H9 (cell line): ENCODE results near the gene TRMT1. TPM values are rescaled to one million over a fixed set of nuclear protein-coding genes. Genes with fewer than 3 reads are reported as not detected.
"Not testable (repeated sequence)": the region's sequence is repeated elsewhere in the genome, so short reads cannot be mapped to it uniquely, and the experiment has no call there.

ENCODE experiments used
- DNase-seq: peaks from one replicate; pipeline ENCODE4 v3.0.0-alpha.2; 2017
- H2AFZ ChIP-seq: one replicate; pipeline ENCODE4 v1.6.1; 2013; ENCODE audit warnings: mild to moderate bottlenecking, low read length, control low read depth, moderate library complexity
- H2AK5ac ChIP-seq: 2 replicates; pipeline ENCODE4 v1.6.1; 2013; ENCODE audit warnings: low read length, control low read depth, mixed read lengths; ENCODE audit not compliant: insufficient read length
- H2BK120ac ChIP-seq: one replicate; pipeline ENCODE4 v1.6.1; 2013; ENCODE audit warnings: low read depth, mild to moderate bottlenecking, low read length, control low read depth, inconsistent platforms; ENCODE audit not compliant: poor library complexity, severe bottlenecking
- H2BK12ac ChIP-seq: 2 replicates; pipeline ENCODE4 v1.6.1; 2013; ENCODE audit warnings: low read length, control low read depth, mixed read lengths, low read depth; ENCODE audit not compliant: insufficient read length
- H2BK15ac ChIP-seq: 2 replicates; pipeline ENCODE4 v1.6.1; 2013; ENCODE audit warnings: low read depth, low read length, control low read depth
- H2BK20ac ChIP-seq: one replicate; pipeline ENCODE4 v1.6.1; 2013; ENCODE audit warnings: low read depth, mild to moderate bottlenecking, low read length, control low read depth, inconsistent platforms; ENCODE audit not compliant: poor library complexity, severe bottlenecking
- H2BK5ac ChIP-seq: 2 replicates; pipeline ENCODE4 v1.6.1; 2013; ENCODE audit warnings: low read length, control low read depth, mixed read lengths; ENCODE audit not compliant: insufficient read length
- H3K14ac ChIP-seq: 2 replicates; pipeline ENCODE4 v1.6.1; 2013; ENCODE audit warnings: low read length, control low read depth; ENCODE audit not compliant: insufficient read depth
- H3K18ac ChIP-seq: 2 replicates; pipeline ENCODE4 v1.6.1; 2013; ENCODE audit warnings: low read depth, mild to moderate bottlenecking, mixed read lengths, low read length, control low read depth; ENCODE audit not compliant: insufficient read length
- H3K23ac ChIP-seq: 2 replicates; pipeline ENCODE4 v1.6.1; 2013; ENCODE audit warnings: low read length, control low read depth, mixed read lengths, low read depth; ENCODE audit not compliant: insufficient read length
- H3K23me2 ChIP-seq: 2 replicates; pipeline ENCODE4 v1.6.1; 2013; ENCODE audit warnings: low read depth, mild to moderate bottlenecking, mixed read lengths, low read length, control low read depth; ENCODE audit not compliant: insufficient read length, poor library complexity, severe bottlenecking
- H3K27ac ChIP-seq: 2 replicates; pipeline ENCODE4 v1.5.1; 2013; ENCODE audit warnings: low read length, control low read depth, mixed read lengths, low read depth; ENCODE audit not compliant: insufficient read length
- H3K27me3 ChIP-seq: 2 replicates; pipeline ENCODE4 v1.6.1; 2013; ENCODE audit warnings: low read length, control low read depth, inconsistent platforms; ENCODE audit not compliant: insufficient read depth
- H3K4ac ChIP-seq: 2 replicates; pipeline ENCODE4 v1.6.1; 2013; ENCODE audit warnings: low read depth, mild to moderate bottlenecking, control low read depth, inconsistent platforms, low read length, moderate library complexity
- H3K4me1 ChIP-seq: 2 replicates; pipeline ENCODE4 v1.6.1; 2013; ENCODE audit warnings: low read length, control low read depth, inconsistent platforms; ENCODE audit not compliant: insufficient read depth
- H3K4me2 ChIP-seq: 2 replicates; pipeline ENCODE4 v1.6.1; 2013; ENCODE audit warnings: low read length, control low read depth, mixed read lengths; ENCODE audit not compliant: insufficient read length, insufficient read depth
- H3K56ac ChIP-seq: 2 replicates; pipeline ENCODE4 v1.6.1; 2013; ENCODE audit warnings: low read depth, mild to moderate bottlenecking, mixed read lengths, low read length, control low read depth; ENCODE audit not compliant: insufficient read length
- H3K79me1 ChIP-seq: 2 replicates; pipeline ENCODE4 v1.6.1; 2013; ENCODE audit warnings: low read depth, mild to moderate bottlenecking, moderate library complexity, low read length, control low read depth, inconsistent platforms; ENCODE audit not compliant: insufficient read depth, poor library complexity, severe bottlenecking
- H3K79me2 ChIP-seq: 2 replicates; pipeline ENCODE4 v1.6.1; 2013; ENCODE audit warnings: low read length, control low read depth, inconsistent platforms; ENCODE audit not compliant: insufficient read depth
- H3K9ac ChIP-seq: 2 replicates; pipeline ENCODE4 v1.6.1; 2013; ENCODE audit warnings: low read length, control low read depth, mixed read lengths; ENCODE audit not compliant: insufficient read length; ENCODE audit errors: extremely low read depth
- H3K9me3 ChIP-seq: one replicate; pipeline ENCODE4 v1.6.1; 2013; ENCODE audit warnings: low read depth, low read length, inconsistent platforms; ENCODE audit not compliant: control insufficient read depth
- H3T11ph ChIP-seq: one replicate; pipeline ENCODE4 v1.6.1; 2013; ENCODE audit warnings: mild to moderate bottlenecking, low read length, control low read depth, inconsistent platforms
- H4K20me1 ChIP-seq: one replicate; pipeline ENCODE4 v1.6.1; 2013; ENCODE audit not compliant: control insufficient read depth, insufficient read length, insufficient read depth
- H4K5ac ChIP-seq: 2 replicates; pipeline ENCODE4 v1.6.1; 2013; ENCODE audit warnings: low read depth, mild to moderate bottlenecking, mixed read lengths, low read length, control low read depth; ENCODE audit not compliant: insufficient read length
- H4K8ac ChIP-seq: replicated peaks from 2 replicates; pipeline ENCODE4 v1.6.1; 2013; ENCODE audit warnings: low read length, control low read depth, mixed read lengths, low read depth; ENCODE audit not compliant: insufficient read length
- H4K91ac ChIP-seq: 2 replicates; pipeline ENCODE4 v1.6.1; 2013; ENCODE audit warnings: low read depth, mild to moderate bottlenecking, moderate library complexity, mixed read lengths, low read length, control low read depth; ENCODE audit not compliant: insufficient read length
- H3K27ac Mint-ChIP-seq, 3 experiments: 2 replicates in 2 of 3; 3 replicates in 1 of 3; pipeline ENCODE4 v1.8.0; 2020 to 2021; ENCODE audit warnings: mixed read lengths in 3 of 3, mild to moderate bottlenecking in 1 of 3, moderate library complexity in 1 of 3
- H3K27me3 Mint-ChIP-seq: 2 replicates; pipeline ENCODE4 v1.8.0; 2021; ENCODE audit warnings: low read depth, mild to moderate bottlenecking, moderate library complexity, mixed read lengths
- H3K36me3 Mint-ChIP-seq, 3 experiments: 2 replicates in 2 of 3; 3 replicates in 1 of 3; pipeline ENCODE4 v1.8.0; 2020 to 2021; ENCODE audit warnings: low read depth in 3 of 3, mixed read lengths in 3 of 3; ENCODE audit not compliant: insufficient read depth in 1 of 3
- H3K4me1 Mint-ChIP-seq, 2 experiments: 2 replicates each; pipeline ENCODE4 v1.8.0; 2020; ENCODE audit warnings: mixed read lengths in 2 of 2
- H3K4me3 Mint-ChIP-seq, 2 experiments: 2 replicates in 1 of 2; 3 replicates in 1 of 2; pipeline ENCODE4 v1.8.0; 2020 to 2021; ENCODE audit warnings: mild to moderate bottlenecking in 2 of 2, mixed read lengths in 2 of 2, moderate library complexity in 1 of 2
- H3K9me3 Mint-ChIP-seq, 2 experiments: 2 replicates in 1 of 2; 3 replicates in 1 of 2; pipeline ENCODE4 v1.8.0; 2020; ENCODE audit warnings: mild to moderate bottlenecking in 2 of 2, mixed read lengths in 2 of 2, moderate library complexity in 1 of 2
- CTCF ChIP-seq: fragments of 200-600 bp; sonication (generic); conservative IDR thresholded peaks from 3 replicates; pipeline ENCODE4 v1.8.0; 2021; ENCODE audit warnings: antibody characterized with exemption, mild to moderate bottlenecking
- WGBS: extraction: QIAGEN DNeasy Blood & Tissue Kit; methylation state at CpG from one replicate; pipeline ENCODE4 v1.1.7; 2013; ENCODE audit warnings: missing lambda C conversion rate, low lambda C conversion rate, mixed read lengths; ENCODE audit not compliant: insufficient read length; ENCODE audit errors: extremely low coverage; 5-methylcytosine and 5-hydroxymethylcytosine counted together
- long read RNA-seq: library from polyadenylated mRNA; unstranded; transcript quantifications from one replicate; pipeline ENCODE4 v2.0.0, GENCODE V29; 2020
- total RNA-seq: library from RNA; stranded (reverse); gene quantifications from 2 replicates; pipeline ENCODE4 v1.2.1, GENCODE V29; 2021

The TRMT1 gene
- 92.8 and 95.7 TPM in 2 replicates for total RNA-seq
- long read RNA-seq, transcript TRMT1-203 (16 exons, 2,263 nt), result minor isoform, 37 of 682 reads
- long read RNA-seq, transcript TRMT1-201 (15 exons, 2,179 nt), result minor isoform, 22 of 682 reads
- long read RNA-seq, transcript TRMT1-202 (17 exons, 2,142 nt), result major isoform, 168 of 682 reads
- long read RNA-seq, partial matches to known transcripts, result 50 of 682 reads
- long read RNA-seq, other reads (novel, unspliced or antisense), result 403 of 682 reads

- H3K14ac ChIP-seq, result peak within 1 kb of the TSS; percentile 71
- Mint-ChIP-seq H3K27me3 (no peaks in the 10 kb centered on the region), H3K27ac (peak within 1 kb of the TSS; percentile 98 to 99 (median 99)), H3K36me3 (peaks cover 9 to 49% (median 41%) of the 10 kb centered on the region in 3 experiments; a peak in 6 of 7 replicates), H3K4me3 (peak within 1 kb of the TSS; percentile 98 to 100), H3K9me3 (peaks cover 0 to 1% of the 10 kb centered on the region in 2 experiments; a peak in 2 of 5 replicates), H3K4me1 (peaks cover 34 to 40% of the 10 kb centered on the region in 2 experiments)
- H3K23ac ChIP-seq, result no peak within 1 kb of the TSS
- DNase-seq, result peak; percentile 92
- H3K56ac ChIP-seq, result no peak within 1 kb of the TSS
- peak within 1 kb of the TSS; percentile 52 for H3K27ac ChIP-seq
- H4K5ac ChIP-seq, result peak within 1 kb of the TSS; percentile 83
- peaks cover 11% of the 10 kb centered on the region for H3K23me2 ChIP-seq
- no peak within 1 kb of the TSS for H2BK15ac ChIP-seq
- H3K9me3 ChIP-seq, result no peaks in the 10 kb centered on the region
- no peak within 1 kb of the TSS for H3K4ac ChIP-seq
- no peak within 1 kb of the TSS for H2AK5ac ChIP-seq
- no peak within 1 kb of the TSS for H2BK12ac ChIP-seq
- no peaks in the 10 kb centered on the region for H4K20me1 ChIP-seq
- peak within 1 kb of the TSS; percentile 94 for H3K9ac ChIP-seq
- peaks cover 11% of the 10 kb centered on the region; the same call in 1 of the 2 replicates for H3K4me1 ChIP-seq
- H3K4me2 ChIP-seq, result peak within 1 kb of the TSS; percentile 66
- no peak within 1 kb of the TSS for H3T11ph ChIP-seq
- no peak within 1 kb of the TSS for H4K8ac ChIP-seq
- H3K18ac ChIP-seq, result peak within 1 kb of the TSS; percentile 85
- no peaks in the 10 kb centered on the region for H3K79me1 ChIP-seq
- WGBS, result no CpG with 5 or more reads among the region's 51 CpGs
- peak within 1 kb of the TSS; percentile 21 for H4K91ac ChIP-seq
- no peak within 1 kb of the TSS for H2BK120ac ChIP-seq
- no peak within 1 kb of the TSS for H2AFZ ChIP-seq
- H3K27me3 ChIP-seq, result no peaks in the 10 kb centered on the region
- no peak within 1 kb of the TSS for H2BK5ac ChIP-seq
- no peak for TF ChIP-seq CTCF
- no peak within 1 kb of the TSS for H2BK20ac ChIP-seq
- peaks cover 36% of the 10 kb centered on the region for H3K79me2 ChIP-seq
Measured at GRCh38 chr19:13116282-13117175, at the start of gene TRMT1. Gene TRMT1 (minus strand): TSS chr19:13116740. CDS start chr19:13116399, 341 bp downstream.

GRCh38 chr19:13166151-13166550 is 49.6 kb upstream of the TRMT1 start:
- peaks cover 41 to 49% of the 10 kb centered on the region in 2 experiments for H3K4me1 Mint-ChIP-seq
- not testable (repeated sequence) for H3K79me2 ChIP-seq, H3K9ac ChIP-seq, H3T11ph ChIP-seq, H3K9me3 ChIP-seq, H3K23ac ChIP-seq, H2BK5ac ChIP-seq, H3K36me3 Mint-ChIP-seq, H3K9me3 Mint-ChIP-seq, H3K18ac ChIP-seq, H4K20me1 ChIP-seq, H3K27me3 Mint-ChIP-seq, H3K56ac ChIP-seq, H3K4me1 ChIP-seq, H3K4me2 ChIP-seq, H4K8ac ChIP-seq, H3K4ac ChIP-seq, H2BK20ac ChIP-seq, H2BK15ac ChIP-seq, H2BK120ac ChIP-seq, H4K5ac ChIP-seq, H3K79me1 ChIP-seq, H3K27ac ChIP-seq, H2BK12ac ChIP-seq, H2AK5ac ChIP-seq, H3K27me3 ChIP-seq, H4K91ac ChIP-seq, DNase-seq, H3K14ac ChIP-seq, H2AFZ ChIP-seq
- WGBS, result no CpG with 5 or more reads among the region's 3 CpGs
- H3K4me3 Mint-ChIP-seq, result peak overlapping the region in 1 of 2 experiments; percentile 46; a peak in 2 of 5 replicates
- H3K27ac Mint-ChIP-seq, result peak overlapping the region in 2 of 3 experiments; percentile 100; a peak in 3 of 7 replicates
- peaks cover 15% of the 10 kb centered on the region for H3K23me2 ChIP-seq
